Endodermal cell (in vitro differentiated cells): Measurements from ENCODE around the gene APOL1. TPM values are rescaled to one million over a fixed set of nuclear protein-coding genes. Genes with fewer than 3 reads are reported as not detected.

Experiments used
- DNase-seq: peaks from one replicate; pipeline ENCODE4 v3.0.0-alpha.2; 2017
- H3K27ac ChIP-seq: 2 replicates; pipeline ENCODE4 v1.5.1; 2013; ENCODE audit warnings: mild to moderate bottlenecking, low read depth, low read length, moderate library complexity
- H3K27me3 ChIP-seq: 2 replicates; pipeline ENCODE4 v1.6.1; 2013; ENCODE audit warnings: mild to moderate bottlenecking, low read length, moderate library complexity; ENCODE audit not compliant: insufficient read depth, control insufficient read depth, poor library complexity, severe bottlenecking
- H3K36me3 ChIP-seq: 2 replicates; pipeline ENCODE4 v1.7.0; 2013; ENCODE audit warnings: mild to moderate bottlenecking, low read length, moderate library complexity; ENCODE audit not compliant: control insufficient read depth, insufficient read depth
- H3K4me1 ChIP-seq: one replicate; pipeline ENCODE4 v1.7.0; 2013; ENCODE audit warnings: low read length; ENCODE audit not compliant: control insufficient read depth, insufficient read depth
- H3K4me3 ChIP-seq: 2 replicates; pipeline ENCODE4 v1.5.1; 2013; ENCODE audit warnings: mild to moderate bottlenecking, low read length, moderate library complexity
- H3K9ac ChIP-seq: 2 replicates; pipeline ENCODE4 v1.6.1; 2013; ENCODE audit warnings: mild to moderate bottlenecking, low read length, moderate library complexity; ENCODE audit not compliant: poor library complexity, severe bottlenecking; ENCODE audit errors: extremely low read depth
- H3K9me3 ChIP-seq: 2 replicates; pipeline ENCODE4 v1.6.1; 2013; ENCODE audit warnings: mild to moderate bottlenecking, low read length, moderate library complexity; ENCODE audit not compliant: control insufficient read depth
- H3K27ac Mint-ChIP-seq: 2 replicates; pipeline ENCODE4 v1.8.0; 2020; ENCODE audit warnings: mixed read lengths
- H3K27me3 Mint-ChIP-seq: 2 replicates; pipeline ENCODE4 v1.8.0; 2021; ENCODE audit warnings: mild to moderate bottlenecking, mixed read lengths; ENCODE audit not compliant: insufficient read depth
- H3K36me3 Mint-ChIP-seq: 2 replicates; pipeline ENCODE4 v1.8.0; 2020; ENCODE audit warnings: low read depth, mixed read lengths
- H3K4me1 Mint-ChIP-seq: 2 replicates; pipeline ENCODE4 v1.8.0; 2020; ENCODE audit warnings: mixed read lengths
- H3K4me3 Mint-ChIP-seq: 2 replicates; pipeline ENCODE4 v1.8.0; 2020; ENCODE audit warnings: mild to moderate bottlenecking, moderate library complexity, mixed read lengths
- H3K9me3 Mint-ChIP-seq: 2 replicates; pipeline ENCODE4 v1.8.0; 2020; ENCODE audit warnings: mild to moderate bottlenecking, mixed read lengths
- WGBS, 2 experiments: methylation state at CpG; one replicate each; pipeline versions ENCODE4 v1.1.5 to v1.1.7; 2013; ENCODE audit warnings: missing lambda C conversion rate in 2 of 2, mixed read lengths in 1 of 2; ENCODE audit not compliant: insufficient coverage in 1 of 2, insufficient read length in 1 of 2; 5-methylcytosine and 5-hydroxymethylcytosine counted together
- total RNA-seq, 2 donors: library from RNA; stranded (reverse); fragmentation: NEBNext Ultra II Directional in 1 of 2; extraction: Animal tissue kit (Norgen Biotek cat#: 25700) in 1 of 2; gene quantifications; 2 replicates in 1 of 2; 3 replicates in 1 of 2; pipeline ENCODE4 v1.2.1, GENCODE V29; 2021
- TF ChIP-seq, protein P1 (sequence below): fragments of 200-600 bp; sonication (generic); conservative IDR thresholded peaks from 2 replicates; pipeline ENCODE4 v1.5.0; 2021; ENCODE audit warnings: antibody characterized with exemption, mild to moderate bottlenecking

The APOL1 gene
- total RNA-seq, 2 donors from 2014 or later: 0.11 to 0.22 TPM

DNA sequence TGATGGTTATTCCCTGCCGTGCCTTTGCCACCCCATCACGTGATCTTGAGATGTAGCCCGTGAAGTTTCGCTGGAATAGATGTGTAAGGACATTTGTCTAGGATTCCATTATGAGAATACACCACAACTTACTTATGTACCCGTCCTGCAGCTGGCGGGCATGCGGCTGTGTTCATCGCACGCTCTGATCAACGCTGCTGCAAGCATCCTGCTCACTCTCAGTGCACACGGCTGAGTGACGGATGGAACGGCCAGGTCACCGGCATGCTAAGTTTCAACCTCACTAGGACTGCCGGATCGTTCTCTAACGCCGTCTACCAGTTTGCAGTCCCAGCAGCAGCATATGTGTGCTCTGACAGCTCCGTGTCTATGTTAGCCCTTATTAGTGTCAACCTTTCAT is 44.6 kb downstream of the APOL1 start:
- TF ChIP-seq, protein P1, sequence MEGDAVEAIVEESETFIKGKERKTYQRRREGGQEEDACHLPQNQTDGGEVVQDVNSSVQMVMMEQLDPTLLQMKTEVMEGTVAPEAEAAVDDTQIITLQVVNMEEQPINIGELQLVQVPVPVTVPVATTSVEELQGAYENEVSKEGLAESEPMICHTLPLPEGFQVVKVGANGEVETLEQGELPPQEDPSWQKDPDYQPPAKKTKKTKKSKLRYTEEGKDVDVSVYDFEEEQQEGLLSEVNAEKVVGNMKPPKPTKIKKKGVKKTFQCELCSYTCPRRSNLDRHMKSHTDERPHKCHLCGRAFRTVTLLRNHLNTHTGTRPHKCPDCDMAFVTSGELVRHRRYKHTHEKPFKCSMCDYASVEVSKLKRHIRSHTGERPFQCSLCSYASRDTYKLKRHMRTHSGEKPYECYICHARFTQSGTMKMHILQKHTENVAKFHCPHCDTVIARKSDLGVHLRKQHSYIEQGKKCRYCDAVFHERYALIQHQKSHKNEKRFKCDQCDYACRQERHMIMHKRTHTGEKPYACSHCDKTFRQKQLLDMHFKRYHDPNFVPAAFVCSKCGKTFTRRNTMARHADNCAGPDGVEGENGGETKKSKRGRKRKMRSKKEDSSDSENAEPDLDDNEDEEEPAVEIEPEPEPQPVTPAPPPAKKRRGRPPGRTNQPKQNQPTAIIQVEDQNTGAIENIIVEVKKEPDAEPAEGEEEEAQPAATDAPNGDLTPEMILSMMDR: no peak
- Mint-ChIP-seq H3K4me1 (no peaks in the 10 kb centered on the region), H3K27ac (no peak overlapping the region), H3K9me3 (no peaks in the 10 kb centered on the region), H3K4me3 (no peak overlapping the region), H3K27me3 (no peaks in the 10 kb centered on the region), H3K36me3 (peaks cover 90% of the 10 kb centered on the region)
- Histone ChIP-seq H3K9ac (no peak overlapping the region), H3K9me3 (peaks cover 4% of the 10 kb centered on the region), H3K4me1 (no peaks in the 10 kb centered on the region), H3K4me3 (no peak overlapping the region), H3K36me3 (peaks cover 97% of the 10 kb centered on the region), H3K27me3 (no peaks in the 10 kb centered on the region), H3K27ac (no peak overlapping the region)
- 93 to 95% methylated on average over 16 to 19 of the region's 19 CpGs for WGBS, 2 experiments
- DNase-seq: no peak

DNA sequence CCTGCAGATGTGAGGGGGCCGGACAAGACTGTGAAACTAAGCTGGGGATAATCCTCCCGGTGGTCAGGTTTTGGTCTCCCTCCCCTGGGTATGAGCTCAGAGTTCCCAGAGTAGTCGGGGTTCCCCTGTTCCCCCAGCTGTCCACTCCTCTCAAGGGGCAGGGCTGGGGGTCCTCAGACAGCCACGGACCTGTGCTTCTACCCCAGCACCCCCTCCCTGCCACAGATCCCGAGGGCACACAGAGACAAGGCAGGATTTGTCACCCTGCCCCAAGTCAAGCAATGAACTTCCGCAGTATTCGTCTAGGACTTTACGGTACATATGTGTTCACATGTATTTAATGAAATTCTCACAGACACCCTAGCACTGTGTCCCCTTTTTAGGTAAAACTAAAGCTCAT is 45.2 kb downstream of the APOL1 start:
- H3K36me3 ChIP-seq: peaks cover 97% of the 10 kb centered on the region
- Mint-ChIP-seq H3K27ac (no peak overlapping the region), H3K4me1 (no peaks in the 10 kb centered on the region), H3K27me3 (no peaks in the 10 kb centered on the region), H3K36me3 (peaks cover 91% of the 10 kb centered on the region), H3K4me3 (no peak overlapping the region), H3K9me3 (no peaks in the 10 kb centered on the region)
- H3K27ac ChIP-seq: no peak overlapping the region
- H3K27me3 ChIP-seq: no peaks in the 10 kb centered on the region
- no peaks in the 10 kb centered on the region for H3K4me1 ChIP-seq
- H3K9me3 ChIP-seq: no peaks in the 10 kb centered on the region
- no peak overlapping the region for H3K4me3 ChIP-seq
- 91 to 95% methylated on average over 7 to 8 of the region's 8 CpGs for WGBS, 2 experiments
- TF ChIP-seq, protein P1: no peak
- no peak overlapping the region for H3K9ac ChIP-seq
- no peak for DNase-seq

DNA sequence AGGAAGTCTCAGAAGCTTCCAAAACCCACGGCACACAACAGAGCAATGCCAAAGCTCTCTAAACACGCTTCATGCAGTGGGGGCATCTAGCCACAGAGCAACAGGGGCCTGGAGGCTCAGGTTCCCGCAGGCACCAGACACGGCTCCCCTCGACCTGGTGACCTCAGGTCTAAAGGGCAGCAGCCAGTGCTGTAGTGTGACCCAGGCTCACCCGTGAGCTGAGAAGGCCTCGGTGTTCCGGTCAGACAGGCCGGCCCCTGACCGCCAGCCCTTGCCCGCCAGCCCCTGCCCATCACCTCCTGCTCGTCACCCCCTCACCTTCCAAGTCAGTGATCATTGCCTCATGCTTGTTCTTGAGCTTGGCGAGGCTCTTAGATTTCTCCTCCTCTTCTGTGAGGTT is 45.7 kb downstream of the APOL1 start:
- H3K4me1 ChIP-seq: no peaks in the 10 kb centered on the region
- no peak overlapping the region for H3K9ac ChIP-seq
- no peak overlapping the region for H3K4me3 ChIP-seq
- H3K27me3 ChIP-seq: no peaks in the 10 kb centered on the region
- Mint-ChIP-seq H3K27ac (no peak overlapping the region), H3K27me3 (no peaks in the 10 kb centered on the region), H3K36me3 (peaks cover 89% of the 10 kb centered on the region), H3K9me3 (no peaks in the 10 kb centered on the region), H3K4me3 (no peak overlapping the region), H3K4me1 (no peaks in the 10 kb centered on the region)
- peaks cover 96% of the 10 kb centered on the region for H3K36me3 ChIP-seq
- no peaks in the 10 kb centered on the region for H3K9me3 ChIP-seq
- TF ChIP-seq, protein P1: no peak
- DNase-seq: no peak
- WGBS, 2 experiments: 97% methylated on average over 6 to 13 of the region's 13 CpGs
- no peak overlapping the region for H3K27ac ChIP-seq
